GM12892 (cell line): ENCODE data around the gene HPN.

Experiments used
- POLR2A ChIP-seq: IDR thresholded peaks from 2 replicates; pipeline ENCODE4 v1.6.1; 2011; ENCODE audit warnings: low read depth, low read length, control low read depth
- TAF1 ChIP-seq: IDR thresholded peaks from 2 replicates; pipeline ENCODE4 v1.6.1; 2011; ENCODE audit warnings: low read depth, mild to moderate bottlenecking, control low read depth, low read length, borderline replicate concordance

GRCh38 chr19:35025969-35026368 lies 15.6 kb upstream of the HPN start:
- TF ChIP-seq POLR2A (no peak), TAF1 (no peak)
